HG02759 (cell line): Measurements from ENCODE around the gene SLC66A2.

Experiments
- ATAC-seq: cut with Tn5 transposase; IDR thresholded peaks from one replicate; pipeline ENCODE4 v1.9.1; 2021; ENCODE audit warnings: mild to moderate bottlenecking, moderate library complexity; ENCODE audit not compliant: unreplicated experiment

Gene SLC66A2

DNA sequence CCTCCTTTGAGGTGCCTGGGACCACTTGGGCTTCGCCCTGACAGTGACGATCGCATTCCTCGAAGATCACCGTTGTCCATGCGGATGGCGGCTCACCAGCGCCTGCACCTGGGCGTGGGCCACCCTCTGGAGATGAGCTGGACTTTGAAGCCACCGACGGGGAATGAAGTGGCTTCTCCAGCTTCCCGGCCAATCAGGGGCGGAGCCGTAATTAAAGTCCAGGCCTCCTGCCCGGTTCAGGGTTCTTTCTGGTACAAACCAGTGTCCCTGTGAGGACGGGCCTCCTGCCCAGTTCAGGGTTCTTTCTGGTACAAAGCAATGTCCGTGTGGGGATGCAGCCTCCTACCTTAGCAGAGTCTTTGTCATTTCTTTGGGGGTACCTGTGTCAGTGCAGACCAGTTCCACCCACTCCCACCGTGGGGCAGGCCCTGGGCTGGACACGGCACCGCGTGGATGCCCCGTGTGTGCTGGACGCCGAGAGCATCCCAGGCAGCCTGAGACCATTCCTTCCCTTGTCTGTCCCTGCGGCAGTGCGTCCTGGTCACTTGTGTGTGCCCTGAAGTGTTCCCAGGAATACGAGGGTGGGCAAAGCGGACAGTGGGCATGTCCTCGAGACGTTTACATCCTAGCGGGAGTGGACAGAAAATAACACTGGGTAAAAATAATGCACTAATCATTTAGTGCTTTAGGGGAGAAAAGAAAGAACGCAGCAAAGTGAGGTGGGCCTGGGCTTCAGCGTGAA, 98.7 kb downstream of the SLC66A2 start:
- ATAC-seq = no peak
